Gastrocnemius medialis (tissue), 4 donors: ENCODE results near the gene OR2F2. TPM values are rescaled to one million over a fixed set of nuclear protein-coding genes. Genes with fewer than 3 reads are reported as not detected.

Experiments
- ATAC-seq, 2 donors: fragments of 150-250 bp; one replicate each; pipeline ENCODE4 v1.9.1; 2016
- DNase-seq, 2 donors: peaks; one replicate each; pipeline ENCODE4 v3.0.0-alpha.2; 2019
- H3K27ac ChIP-seq, 4 donors: fragments of 200-600 bp; sonication (generic); 1 replicate in 1 of 4; 2 replicates in 3 of 4; pipeline ENCODE4 v1.5.1; 2016 to 2018; ENCODE audit warnings: mild to moderate bottlenecking in 2 of 4, moderate library complexity in 1 of 4
- H3K27me3 ChIP-seq, 3 donors: fragments of 200-600 bp; sonication (generic) in 2 of 3; 1 replicate in 1 of 3; 2 replicates in 2 of 3; pipeline versions ENCODE4 v1.5.1 to v1.6.0; 2016 to 2019; ENCODE audit warnings: mild to moderate bottlenecking in 1 of 3, moderate library complexity in 1 of 3
- H3K36me3 ChIP-seq, 2 donors: fragments of 200-600 bp; sonication (generic) in 1 of 2; one replicate each; pipeline ENCODE4 v1.5.1; 2017 to 2018
- H3K4me1 ChIP-seq, 2 donors: fragments of 200-600 bp; sonication (generic) in 1 of 2; one replicate each; pipeline ENCODE4 v1.5.1; 2016 to 2017; ENCODE audit warnings: mild to moderate bottlenecking in 2 of 2
- H3K4me3 ChIP-seq, 4 donors: fragments of 200-600 bp; sonication (generic) in 3 of 4; 1 replicate in 1 of 4; 2 replicates in 3 of 4; pipeline ENCODE4 v1.5.1; 2016 to 2019; ENCODE audit warnings: mild to moderate bottlenecking in 2 of 4
- H3K9me3 ChIP-seq, 3 donors: fragments of 200-600 bp; sonication (generic) in 2 of 3; 1 replicate in 1 of 3; 2 replicates in 2 of 3; pipeline ENCODE4 v1.5.1; 2016 to 2019
- POLR2A ChIP-seq, 2 donors: fragments of 450-650 bp; IDR thresholded peaks; one replicate each; pipeline ENCODE4 v1.6.1; 2017; ENCODE audit warnings: antibody characterized with exemption in 2 of 2, mild to moderate bottlenecking in 2 of 2, moderate library complexity in 2 of 2
- in situ Hi-C, 4 donors: fragments of 200-750 bp; cut with MboI; loops; one replicate each; pipeline versions ENCODE4 v1.15.0 to v1.8.0; 2017; ENCODE audit warnings: low sequenced_read_pairs in 4 of 4
- intact Hi-C: fragments of 100-400 bp; cut with DNase I; formaldehyde crosslinking; loops from one replicate; pipeline ENCODE4 v1.15.1; 2023; ENCODE audit warnings: low total_unique reads
- total RNA-seq, 4 donors: library from RNA; depleted of rRNA; stranded (reverse); fragments of >200 nt; gene quantifications; one replicate each; pipeline versions ENCODE4 v1.1.0 to v1.2.3, GENCODE V29; 2016
- TF ChIP-seq, protein P1 (sequence below), 5 experiments: fragments of 450-650 bp in 3 of 5; fragments of 200-600 bp in 2 of 5; sonication (generic) in 2 of 5; IDR thresholded peaks in 4 of 5; conservative IDR thresholded peaks in 1 of 5; 1 replicate in 4 of 5; 2 replicates in 1 of 5; pipeline ENCODE4 v1.5.1; 2016 to 2019; ENCODE audit warnings: antibody characterized with exemption in 5 of 5, mild to moderate bottlenecking in 3 of 5, moderate library complexity in 3 of 5

The OR2F2 gene
- total RNA-seq, 4 donors from 2014 or later: not detected

DNA sequence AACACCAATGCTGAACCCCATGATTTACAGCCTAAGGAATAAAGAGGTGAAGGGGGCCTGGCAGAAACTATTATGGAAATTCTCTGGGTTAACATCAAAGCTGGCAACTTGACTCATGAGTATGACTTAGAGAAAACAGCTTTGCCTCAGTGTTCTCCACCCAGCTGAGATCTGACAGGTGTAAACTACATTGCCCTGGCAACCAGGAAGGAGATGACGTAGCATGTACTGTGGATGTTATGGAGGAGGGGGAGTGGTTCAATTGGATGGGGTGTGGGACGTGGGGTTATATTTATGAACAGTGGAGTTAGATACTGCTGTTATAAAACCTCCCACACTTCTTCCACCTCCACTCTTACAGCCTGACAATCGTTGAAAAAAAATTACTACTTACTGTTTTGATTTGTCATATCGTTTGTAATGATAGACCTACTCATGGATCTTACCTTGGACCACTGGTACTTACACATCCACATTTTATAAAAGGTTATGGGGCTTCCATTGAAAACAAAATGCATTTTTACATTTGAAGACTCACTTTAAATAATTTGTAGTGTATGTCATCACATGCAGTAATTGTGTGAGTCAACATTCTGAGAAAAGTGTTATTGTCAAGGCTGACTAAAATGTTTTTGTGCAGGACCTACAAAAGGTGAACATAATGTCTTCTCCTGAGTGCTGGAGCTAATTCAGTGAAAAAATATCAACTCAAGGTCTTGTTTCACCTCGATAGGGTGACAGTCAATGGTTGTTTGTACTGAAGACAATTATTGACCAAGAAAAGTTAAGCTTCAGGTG is 26.0 kb downstream of the OR2F2 start:
- DNase-seq (no peak), ATAC-seq (no peak)
- in situ Hi-C loops: no loop called here
- Histone ChIP-seq H3K27ac (no peak overlapping the region), H3K4me3 (no peak overlapping the region), H3K36me3 (no peaks in the 10 kb centered on the region), H3K4me1 (no peaks in the 10 kb centered on the region), H3K27me3 (no peaks in the 10 kb centered on the region), H3K9me3 (no peaks in the 10 kb centered on the region)
- no peak for TF ChIP-seq POLR2A (IDR thresholded peaks at IDR 0.05)
- TF ChIP-seq, protein P1, sequence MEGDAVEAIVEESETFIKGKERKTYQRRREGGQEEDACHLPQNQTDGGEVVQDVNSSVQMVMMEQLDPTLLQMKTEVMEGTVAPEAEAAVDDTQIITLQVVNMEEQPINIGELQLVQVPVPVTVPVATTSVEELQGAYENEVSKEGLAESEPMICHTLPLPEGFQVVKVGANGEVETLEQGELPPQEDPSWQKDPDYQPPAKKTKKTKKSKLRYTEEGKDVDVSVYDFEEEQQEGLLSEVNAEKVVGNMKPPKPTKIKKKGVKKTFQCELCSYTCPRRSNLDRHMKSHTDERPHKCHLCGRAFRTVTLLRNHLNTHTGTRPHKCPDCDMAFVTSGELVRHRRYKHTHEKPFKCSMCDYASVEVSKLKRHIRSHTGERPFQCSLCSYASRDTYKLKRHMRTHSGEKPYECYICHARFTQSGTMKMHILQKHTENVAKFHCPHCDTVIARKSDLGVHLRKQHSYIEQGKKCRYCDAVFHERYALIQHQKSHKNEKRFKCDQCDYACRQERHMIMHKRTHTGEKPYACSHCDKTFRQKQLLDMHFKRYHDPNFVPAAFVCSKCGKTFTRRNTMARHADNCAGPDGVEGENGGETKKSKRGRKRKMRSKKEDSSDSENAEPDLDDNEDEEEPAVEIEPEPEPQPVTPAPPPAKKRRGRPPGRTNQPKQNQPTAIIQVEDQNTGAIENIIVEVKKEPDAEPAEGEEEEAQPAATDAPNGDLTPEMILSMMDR (IDR thresholded peaks at IDR 0.05 in 4 of 5, conservative IDR thresholded peaks at IDR 0.05 in 1 of 5): no peak
- intact Hi-C loops: no loop called here

DNA sequence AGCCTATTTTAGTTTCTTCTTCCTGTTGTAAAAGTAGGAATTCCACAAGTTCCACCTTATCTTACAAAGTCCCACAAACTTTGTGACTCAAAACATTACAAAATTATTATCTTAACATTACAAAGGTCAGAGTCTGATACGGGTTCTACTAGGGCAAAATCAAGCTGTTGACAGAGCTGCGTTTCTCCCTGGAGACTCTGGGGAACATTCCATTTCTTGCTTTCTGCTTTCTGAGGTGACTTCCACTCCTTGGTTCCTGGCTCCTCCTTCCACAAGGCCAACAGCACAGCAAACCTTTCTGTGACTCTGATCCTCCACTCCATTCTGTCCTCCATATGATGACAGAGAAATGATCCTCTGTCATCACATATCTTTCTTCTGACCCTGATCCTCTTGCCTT is 30.2 kb downstream of the OR2F2 start:
- Histone ChIP-seq H3K4me1 (no peaks in the 10 kb centered on the region), H3K27me3 (no peaks in the 10 kb centered on the region), H3K9me3 (no peaks in the 10 kb centered on the region), H3K4me3 (no peak overlapping the region), H3K36me3 (no peaks in the 10 kb centered on the region), H3K27ac (no peak overlapping the region)
- TF ChIP-seq POLR2A (IDR thresholded peaks at IDR 0.05): no peak
- TF ChIP-seq, protein P1 (IDR thresholded peaks at IDR 0.05 in 4 of 5, conservative IDR thresholded peaks at IDR 0.05 in 1 of 5): no peak
- ATAC-seq: no peak
- intact Hi-C loops (no loop called here), in situ Hi-C loops (no loop called here)
- no peak for DNase-seq

DNA sequence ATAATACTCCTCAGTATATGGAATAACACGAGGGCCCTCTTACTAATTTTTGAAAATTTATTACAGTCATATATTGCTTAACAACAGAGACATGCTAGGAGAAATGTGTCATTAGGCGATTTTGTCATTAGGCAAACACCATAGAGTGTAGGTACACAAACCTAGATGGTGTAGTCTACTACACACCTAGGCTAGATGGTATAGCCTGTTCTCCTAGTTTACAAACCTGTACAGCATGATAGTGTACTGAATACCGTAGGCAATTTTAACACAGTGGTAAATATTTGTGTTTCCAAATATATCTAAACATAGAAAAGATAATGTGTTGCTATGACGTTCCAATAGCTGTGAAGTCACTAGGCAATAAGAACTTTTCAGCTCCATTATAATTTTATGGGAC is 32.4 kb downstream of the OR2F2 start:
- no peak overlapping the region for H3K27ac ChIP-seq
- H3K4me1 ChIP-seq: no peaks in the 10 kb centered on the region
- TF ChIP-seq POLR2A (IDR thresholded peaks at IDR 0.05): no peak
- TF ChIP-seq, protein P1 (IDR thresholded peaks at IDR 0.05 in 4 of 5, conservative IDR thresholded peaks at IDR 0.05 in 1 of 5): no peak
- no peaks in the 10 kb centered on the region for H3K36me3 ChIP-seq
- intact Hi-C loops: no loop called here
- in situ Hi-C loops: no loop called here
- H3K9me3 ChIP-seq: no peaks in the 10 kb centered on the region
- no peak for ATAC-seq
- DNase-seq: no peak
- H3K27me3 ChIP-seq: no peaks in the 10 kb centered on the region
- no peak overlapping the region for H3K4me3 ChIP-seq

DNA sequence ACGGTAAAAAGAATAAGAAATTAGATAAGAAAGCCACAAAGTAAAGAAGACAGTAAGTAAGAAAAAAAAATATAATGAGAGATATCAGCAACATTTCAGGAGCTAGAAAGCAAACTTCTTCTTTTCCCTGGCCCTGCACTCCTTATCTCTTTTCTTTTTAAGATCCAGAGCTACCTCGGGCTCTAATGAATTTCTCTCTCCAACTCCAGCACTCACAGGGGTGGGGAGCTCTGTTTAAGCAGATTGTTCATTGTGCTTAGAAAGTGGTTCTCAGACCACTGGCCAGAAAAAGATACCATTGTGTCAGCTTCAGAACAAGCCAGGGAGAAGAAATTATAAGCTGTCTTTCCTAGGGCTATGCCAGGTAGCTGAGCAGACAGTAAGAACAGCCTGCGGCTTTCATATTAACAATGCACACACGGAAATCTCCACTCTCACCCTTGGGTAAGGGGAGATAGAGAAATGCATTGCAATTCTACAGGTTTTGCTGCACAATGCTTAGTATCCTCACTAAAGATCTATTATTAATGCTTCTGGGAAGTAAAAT is 38.9 kb downstream of the OR2F2 start:
- Histone ChIP-seq H3K27ac (no peak overlapping the region), H3K4me3 (no peak overlapping the region), H3K36me3 (no peaks in the 10 kb centered on the region), H3K4me1 (no peaks in the 10 kb centered on the region), H3K9me3 (no peaks in the 10 kb centered on the region), H3K27me3 (no peaks in the 10 kb centered on the region)
- in situ Hi-C loops: no loop called here
- TF ChIP-seq POLR2A (IDR thresholded peaks at IDR 0.05): no peak
- TF ChIP-seq, protein P1 (IDR thresholded peaks at IDR 0.05 in 4 of 5, conservative IDR thresholded peaks at IDR 0.05 in 1 of 5): no peak
- intact Hi-C loops: no loop called here
- no peak for ATAC-seq
- DNase-seq: no peak
